ENCODE data around the gene ITGB5.

GRCh38 chr3:124814620-124815421 is 72.3 kb downstream of the ITGB5 start:
- TF ChIP-seq POLR2A (IDR thresholded peaks at IDR 0.05; ENCODE audit: low read depth, low read length): no peak
- TF ChIP-seq EZH2 (IDR thresholded peaks at IDR 0.05; ENCODE audit: borderline replicate concordance, low read depth, low read length, severe bottlenecking): no peak

All from endothelial cell of umbilical vein (primary cell).